Naive B cell (primary cell): ENCODE measurements around the gene FBXL4. TPM values are rescaled to one million over a fixed set of nuclear protein-coding genes. Genes with fewer than 3 reads are reported as not detected.

Experiments used
- polyA plus RNA-seq, 6 donors: library from polyadenylated mRNA; unstranded; fragments of 300-500 nt; fragmentation: Illumina TruSeq; gene quantifications; one replicate each; pipeline ENCODE4 v1.2.3, GENCODE V29; 2021; ENCODE audit warnings: low read depth in 6 of 6

The FBXL4 gene
- polyA plus RNA-seq, 6 donors from 2014 or later, result 13.2 to 23.2 (median 18.5) TPM

Other genes with a start within 250 kb of the FBXL4 start
- gene POU3F2, start 113.4 kb downstream of the FBXL4 start, polyA plus RNA-seq, result not detected